ENCODE data around the gene KRTAP10-12.
"Not testable (repeated sequence)": the region's sequence is repeated elsewhere in the genome, so short reads cannot be mapped to it uniquely, and the experiment has no call there.

KRTAP10-12 gene

GRCh38 chr21:44697172-44697810 is at the start of gene KRTAP10-12:
Gene KRTAP10-12, plus strand, starts transcription at chr21:44697172. Its CDS starts 30 bp downstream, at chr21:44697202.
- not testable (repeated sequence) for DNase-seq (ENCODE audit: insufficient read length, low spot score); FAIRE-seq

- no peak for FAIRE-seq
These were observed 49.8 kb upstream of the KRTAP10-12 start for GRCh38 chr21:44647222-44647552.

GRCh38 chr21:44648557-44649311 is 48.2 kb upstream of the KRTAP10-12 start:
- FAIRE-seq: no peak
- no peak for DNase-seq (ENCODE audit: insufficient read length, low spot score)

More at GRCh38 chr21:44647222-44647552, 49.8 kb upstream of the KRTAP10-12 start:
- DNase-seq (ENCODE audit: insufficient read length, low spot score): no peak

GRCh38 chr21:44649521-44650100 is 47.4 kb upstream of the KRTAP10-12 start:
- DNase-seq (ENCODE audit: insufficient read length, low spot score) (no peak), FAIRE-seq (no peak)

GRCh38 chr21:44650265-44650972 is 46.6 kb upstream of the KRTAP10-12 start:
- no peak for FAIRE-seq
- no peak for DNase-seq (ENCODE audit: insufficient read length, low spot score)

GRCh38 chr21:44650973-44651675 is 45.8 kb upstream of the KRTAP10-12 start:
- FAIRE-seq: no peak

GRCh38 chr21:44653123-44653522 is 43.8 kb upstream of the KRTAP10-12 start:
- FAIRE-seq (no peak), DNase-seq (ENCODE audit: insufficient read length, low spot score) (no peak)

More at GRCh38 chr21:44650973-44651675, 45.8 kb upstream of the KRTAP10-12 start:
- DNase-seq (ENCODE audit: insufficient read length, low spot score): no peak

- FAIRE-seq (no peak), DNase-seq (ENCODE audit: insufficient read length, low spot score) (no peak)
These were observed 43.1 kb upstream of the KRTAP10-12 start for GRCh38 chr21:44653656-44654575.

GRCh38 chr21:44654576-44655175 is 42.3 kb upstream of the KRTAP10-12 start, which contains the start of gene KRTAP12-4:
Gene KRTAP12-4, minus strand, starts transcription at chr21:44654659. Its CDS starts 45 bp downstream, at chr21:44654614.
- DNase-seq (ENCODE audit: insufficient read length, low spot score): no peak

GRCh38 chr21:44656868-44657267 is 40.1 kb upstream of the KRTAP10-12 start:
- no peak for DNase-seq (ENCODE audit: insufficient read length, low spot score)
- no peak for FAIRE-seq

More at GRCh38 chr21:44654576-44655175, 42.3 kb upstream of the KRTAP10-12 start, which contains the start of gene KRTAP12-4:
- no peak for FAIRE-seq

- FAIRE-seq (no peak), DNase-seq (ENCODE audit: insufficient read length, low spot score) (no peak)
These were observed 39.1 kb upstream of the KRTAP10-12 start, which contains the start of gene KRTAP12-3 for GRCh38 chr21:44657635-44658540. Gene KRTAP12-3, plus strand, starts transcription at chr21:44657932. Its CDS starts 48 bp downstream, at chr21:44657980.

- FAIRE-seq (no peak), DNase-seq (ENCODE audit: insufficient read length, low spot score) (no peak)
These were observed 38.4 kb upstream of the KRTAP10-12 start for GRCh38 chr21:44658541-44658910.

- DNase-seq (ENCODE audit: insufficient read length, low spot score) (no peak), FAIRE-seq (no peak)
These were observed 37.9 kb upstream of the KRTAP10-12 start for GRCh38 chr21:44658913-44659595.

- DNase-seq (ENCODE audit: insufficient read length, low spot score); FAIRE-seq: not testable (repeated sequence)
These were observed 35.4 kb upstream of the KRTAP10-12 start for GRCh38 chr21:44661567-44661966.

GRCh38 chr21:44664691-44665090 is 32.3 kb upstream of the KRTAP10-12 start:
- DNase-seq (ENCODE audit: insufficient read length, low spot score) (no peak), FAIRE-seq (no peak)

- DNase-seq (ENCODE audit: insufficient read length, low spot score): no peak
- FAIRE-seq: no peak
These were observed 30.3 kb upstream of the KRTAP10-12 start, which contains the start of gene KRTAP12-2 for GRCh38 chr21:44666401-44667320. Gene KRTAP12-2, minus strand, starts transcription at chr21:44666927. Its CDS starts 41 bp downstream, at chr21:44666886.
